PC-9 (cell line): ENCODE measurements around the gene C1QTNF12.

ENCODE experiments used
- CTCF ChIP-seq: fragments of 200-600 bp; sonication (generic); conservative IDR thresholded peaks from 2 replicates; pipeline ENCODE4 v1.6.1; 2017; ENCODE audit warnings: mixed run types, antibody characterized with exemption, mild to moderate bottlenecking, moderate library complexity
- EZH2 ChIP-seq: fragments of 200-600 bp; sonication (generic); IDR thresholded peaks from 2 replicates; pipeline ENCODE4 v1.8.0; 2017; ENCODE audit warnings: antibody characterized with exemption, low read depth

GRCh38 chr1:1237874-1238701, 8.4 kb downstream of the C1QTNF12 start:
- no peak for TF ChIP-seq CTCF
- no peak for TF ChIP-seq EZH2
